Transverse colon (tissue), 3 donors: Measurements from ENCODE around the gene LILRB3.

Experiments used
- CTCF ChIP-seq, 5 experiments: fragments of 200-600 bp in 3 of 5; fragments of 450-650 bp in 2 of 5; sonication (generic) in 3 of 5; IDR thresholded peaks; 1 replicate in 2 of 5; 2 replicates in 3 of 5; pipeline ENCODE4 v1.5.1; 2016 to 2017; ENCODE audit warnings: antibody characterized with exemption in 5 of 5, inconsistent platforms in 3 of 5, mild to moderate bottlenecking in 2 of 5, moderate library complexity in 1 of 5
- EP300 ChIP-seq: sonication (generic); formaldehyde crosslinking; IDR thresholded peaks from one replicate; pipeline ENCODE4 v1.6.1; 2017; ENCODE audit warnings: antibody characterized with exemption, low read depth

- TF ChIP-seq CTCF (IDR thresholded peaks at IDR 0.05) (no peak), EP300 (no peak)
Measured at GRCh38 chr19:54206030-54206830, 16.6 kb downstream of the LILRB3 start.
